Measurements from ENCODE around the gene GYPC.
"Not testable (repeated sequence)": the region's sequence is repeated elsewhere in the genome, so short reads cannot be mapped to it uniquely, and the experiment has no call there.

Gene GYPC

GRCh38 chr2:126672980-126673605, 17.1 kb downstream of the GYPC start:
- Mint-ChIP-seq H3K4me1 (peaks cover 7% of the 10 kb centered on the region), H3K36me3 (peaks cover 65% of the 10 kb centered on the region), H3K27me3 (no peaks in the 10 kb centered on the region), H3K27ac (no peak overlapping the region), H3K4me3 (no peak overlapping the region), H3K9me3 (peaks cover 9% of the 10 kb centered on the region)
- ATAC-seq = no peak

- no peak for ATAC-seq
- H3K4me3 Mint-ChIP-seq = no peak overlapping the region
- peaks cover 7% of the 10 kb centered on the region for H3K4me1 Mint-ChIP-seq
- peaks cover 74% of the 10 kb centered on the region for H3K36me3 Mint-ChIP-seq
- peaks cover 9% of the 10 kb centered on the region for H3K9me3 Mint-ChIP-seq
- no peaks in the 10 kb centered on the region for H3K27me3 Mint-ChIP-seq
- no peak overlapping the region for H3K27ac Mint-ChIP-seq
Measured at GRCh38 chr2:126674075-126674744, 18.3 kb downstream of the GYPC start.

GRCh38 chr2:126675637-126676036, 19.7 kb downstream of the GYPC start:
- H3K27me3 Mint-ChIP-seq = no peaks in the 10 kb centered on the region
- ATAC-seq = no peak
- peaks cover 9% of the 10 kb centered on the region for H3K9me3 Mint-ChIP-seq
- H3K36me3 Mint-ChIP-seq = peaks cover 70% of the 10 kb centered on the region
- peaks cover 7% of the 10 kb centered on the region for H3K4me1 Mint-ChIP-seq
- H3K27ac Mint-ChIP-seq = no peak overlapping the region
- no peak overlapping the region for H3K4me3 Mint-ChIP-seq

GRCh38 chr2:126676221-126677175, 20.5 kb downstream of the GYPC start:
- no peaks in the 10 kb centered on the region for H3K4me1 Mint-ChIP-seq
- no peak for ATAC-seq
- H3K27ac Mint-ChIP-seq = no peak overlapping the region
- H3K9me3 Mint-ChIP-seq = peaks cover 9% of the 10 kb centered on the region
- H3K36me3 Mint-ChIP-seq = peaks cover 69% of the 10 kb centered on the region
- no peak overlapping the region for H3K4me3 Mint-ChIP-seq
- H3K27me3 Mint-ChIP-seq = no peaks in the 10 kb centered on the region

DNA sequence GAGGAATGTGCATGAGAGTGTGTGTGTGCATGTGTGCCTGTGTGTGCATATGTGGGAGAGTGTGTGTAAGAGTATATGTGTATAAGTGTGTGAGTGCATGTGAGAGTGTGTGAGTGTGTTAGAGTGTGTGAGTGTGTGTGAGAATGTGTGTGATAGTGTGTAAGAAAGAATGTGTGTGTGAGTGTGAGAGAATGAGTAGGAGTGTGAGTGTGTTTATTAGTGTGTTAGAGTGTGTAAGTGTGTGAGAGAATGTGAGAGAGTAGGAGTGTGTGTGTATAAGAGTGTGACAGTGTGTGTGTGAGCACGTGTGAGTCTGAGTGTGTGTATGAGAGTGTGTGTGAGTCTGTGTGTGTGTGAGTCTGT, 21.2 kb downstream of the GYPC start:
- Mint-ChIP-seq H3K27me3 (no peaks in the 10 kb centered on the region), H3K27ac (no peak overlapping the region), H3K4me3 (no peak overlapping the region), H3K9me3 (peaks cover 9% of the 10 kb centered on the region), H3K4me1 (no peaks in the 10 kb centered on the region), H3K36me3 (peaks cover 68% of the 10 kb centered on the region)
- no peak for ATAC-seq

GRCh38 chr2:126678269-126679065, 22.5 kb downstream of the GYPC start:
- no peak overlapping the region for H3K27ac Mint-ChIP-seq
- H3K27me3 Mint-ChIP-seq = no peaks in the 10 kb centered on the region
- H3K36me3 Mint-ChIP-seq = peaks cover 76% of the 10 kb centered on the region
- H3K4me3 Mint-ChIP-seq = no peak overlapping the region
- peaks cover 9% of the 10 kb centered on the region for H3K9me3 Mint-ChIP-seq
- no peaks in the 10 kb centered on the region for H3K4me1 Mint-ChIP-seq
- no peak for ATAC-seq

DNA sequence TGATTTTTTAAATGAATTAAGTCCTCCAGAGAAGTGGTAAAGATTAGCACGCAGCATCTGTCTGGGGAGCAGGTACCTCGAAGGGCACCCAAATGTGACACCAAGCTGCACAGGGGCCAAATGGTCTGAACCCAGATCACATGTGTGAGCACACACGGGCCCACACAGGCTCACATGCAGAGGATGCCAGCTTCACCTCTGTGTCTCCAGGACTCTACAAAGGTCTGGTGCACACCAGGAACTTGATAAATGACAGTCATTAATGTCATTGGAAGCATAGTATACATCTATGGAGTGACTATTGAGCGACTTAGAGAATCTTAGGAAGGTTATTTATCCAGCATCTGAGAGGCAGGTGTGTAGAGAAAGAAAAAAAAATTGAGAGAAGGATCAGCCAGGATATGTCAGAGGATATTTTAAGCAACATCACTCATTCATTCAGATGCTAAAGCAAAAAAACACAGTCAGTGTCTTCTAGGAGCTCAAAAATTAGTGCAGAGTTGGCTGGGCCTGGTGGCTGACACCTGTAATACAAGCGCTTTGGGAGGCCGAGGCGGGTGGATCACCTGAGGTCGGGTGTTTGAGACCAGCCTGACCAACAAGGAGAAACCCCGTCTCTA, 23.2 kb downstream of the GYPC start:
- Mint-ChIP-seq H3K27ac (no peak overlapping the region), H3K36me3 (peaks cover 76% of the 10 kb centered on the region), H3K4me1 (no peaks in the 10 kb centered on the region), H3K27me3 (no peaks in the 10 kb centered on the region), H3K9me3 (peaks cover 9% of the 10 kb centered on the region), H3K4me3 (no peak overlapping the region)
- no peak for ATAC-seq

DNA sequence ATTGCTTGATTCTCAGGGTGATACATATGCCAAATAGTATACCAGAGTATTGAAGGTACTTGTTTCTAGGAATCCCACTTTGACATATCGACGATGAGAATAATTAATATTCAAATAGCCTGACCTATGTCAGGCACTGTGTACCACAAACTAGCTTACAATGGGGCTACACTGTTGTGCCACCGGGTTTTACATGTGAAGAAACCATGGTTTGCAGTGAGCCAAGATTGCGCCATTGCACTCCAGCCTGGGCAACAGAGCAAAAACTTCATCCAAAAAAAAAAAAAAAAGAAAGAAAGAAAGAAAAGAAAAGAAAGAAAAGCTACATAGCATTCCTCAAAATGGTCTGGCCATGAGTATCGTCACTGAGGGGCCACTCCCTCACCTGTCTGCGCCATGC, 25.5 kb downstream of the GYPC start:
- ATAC-seq = no peak
- no peak overlapping the region for H3K27ac Mint-ChIP-seq
- no peaks in the 10 kb centered on the region for H3K4me1 Mint-ChIP-seq

DNA sequence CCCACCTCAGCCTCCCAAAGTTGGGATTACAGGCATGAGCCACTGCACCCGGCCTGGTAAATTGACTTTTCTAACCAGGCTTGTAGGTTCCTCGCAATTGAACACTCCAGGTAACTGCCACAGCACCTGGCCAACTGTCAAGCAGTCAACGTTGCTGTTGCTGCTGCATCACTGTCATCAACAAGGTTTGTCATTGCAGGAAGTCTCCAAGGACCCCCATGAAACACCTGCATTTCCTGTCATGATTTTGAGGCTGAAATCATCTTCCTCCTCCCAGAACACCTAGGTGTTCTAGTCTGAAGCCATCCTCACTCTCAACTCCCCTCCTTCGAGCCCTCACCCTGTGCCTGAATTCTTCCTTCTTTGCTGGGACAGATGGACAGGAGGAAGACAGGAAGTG, 29.7 kb downstream of the GYPC start:
- no peak overlapping the region for H3K27ac Mint-ChIP-seq
- H3K9me3 Mint-ChIP-seq = peaks cover 6% of the 10 kb centered on the region
- H3K4me3 Mint-ChIP-seq = no peak overlapping the region
- H3K4me1 Mint-ChIP-seq = no peaks in the 10 kb centered on the region
- H3K36me3 Mint-ChIP-seq = peaks cover 64% of the 10 kb centered on the region
- no peak for ATAC-seq
- no peaks in the 10 kb centered on the region for H3K27me3 Mint-ChIP-seq

More for the DNA sequence above, 25.5 kb downstream of the GYPC start:
- Mint-ChIP-seq H3K9me3 (peaks cover 5% of the 10 kb centered on the region), H3K4me3 (no peak overlapping the region), H3K27me3 (no peaks in the 10 kb centered on the region), H3K36me3 (peaks cover 67% of the 10 kb centered on the region)

- no peak overlapping the region for H3K4me3 Mint-ChIP-seq
- H3K27ac Mint-ChIP-seq = no peak overlapping the region
- H3K4me1 Mint-ChIP-seq = no peaks in the 10 kb centered on the region
- no peak for ATAC-seq
- H3K36me3 Mint-ChIP-seq = peaks cover 68% of the 10 kb centered on the region
- H3K27me3 Mint-ChIP-seq = no peaks in the 10 kb centered on the region
- H3K9me3 Mint-ChIP-seq = peaks cover 6% of the 10 kb centered on the region
Measured at GRCh38 chr2:126686286-126686685, 30.3 kb downstream of the GYPC start.

DNA sequence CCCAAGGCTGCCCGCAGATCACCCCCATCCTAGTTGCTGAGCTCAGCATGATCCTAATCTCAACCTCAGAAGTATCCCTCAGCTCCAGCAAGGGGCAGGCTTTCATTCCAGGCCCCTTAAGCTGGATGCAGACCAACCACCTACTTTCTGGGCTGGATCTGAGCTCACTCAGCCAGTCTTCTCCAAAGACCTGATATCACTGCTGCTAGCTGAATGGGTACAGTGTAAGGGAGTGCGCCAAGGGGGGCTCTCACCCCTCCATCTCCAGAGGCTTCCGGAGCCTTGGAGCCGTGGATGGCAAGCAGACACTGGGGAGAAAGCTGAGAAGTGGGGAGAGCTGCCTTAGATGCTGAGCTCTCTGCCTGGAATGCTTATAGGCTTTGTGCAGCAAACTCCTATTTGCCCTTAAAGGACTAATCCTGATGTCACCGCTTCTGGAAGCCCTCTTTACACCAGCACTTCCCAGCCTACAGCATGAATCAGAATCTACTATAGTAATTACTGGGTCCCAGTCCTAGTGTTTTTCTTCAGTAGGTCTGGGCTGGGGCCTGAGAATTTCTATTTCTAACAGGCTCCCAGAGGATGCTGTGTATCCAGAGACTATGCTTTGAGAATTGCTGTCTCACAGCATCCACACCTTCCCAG, 31.0 kb downstream of the GYPC start:
- H3K27ac Mint-ChIP-seq = no peak overlapping the region

DNA sequence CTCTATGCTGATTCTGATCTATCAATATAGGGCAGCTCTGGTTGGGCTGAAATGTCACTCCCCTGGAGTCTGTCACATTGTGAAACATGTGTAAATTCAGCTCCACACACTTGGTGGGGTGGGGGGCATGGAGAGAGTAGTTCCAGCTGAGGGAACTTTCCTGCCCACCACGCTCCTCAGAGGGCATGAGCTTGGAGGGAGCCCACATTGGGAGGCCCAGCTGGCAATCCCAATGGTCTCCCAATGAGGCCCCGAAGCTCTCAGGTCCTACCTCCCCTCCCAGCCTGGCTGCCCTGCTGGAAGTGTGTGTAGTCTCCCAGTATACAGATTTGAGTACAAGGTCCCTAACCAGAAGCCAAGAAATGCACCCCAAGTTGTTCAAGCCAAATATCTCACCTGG, 31.5 kb downstream of the GYPC start:
- Mint-ChIP-seq H3K4me3 (no peak overlapping the region), H3K4me1 (no peaks in the 10 kb centered on the region), H3K27me3 (no peaks in the 10 kb centered on the region), H3K36me3 (peaks cover 69% of the 10 kb centered on the region), H3K9me3 (peaks cover 7% of the 10 kb centered on the region), H3K27ac (no peak overlapping the region)
- no peak for ATAC-seq

More for the DNA sequence above, 31.0 kb downstream of the GYPC start:
- no peaks in the 10 kb centered on the region for H3K4me1 Mint-ChIP-seq
- ATAC-seq = no peak
- peaks cover 6% of the 10 kb centered on the region for H3K9me3 Mint-ChIP-seq
- H3K4me3 Mint-ChIP-seq = no peak overlapping the region
- no peaks in the 10 kb centered on the region for H3K27me3 Mint-ChIP-seq
- H3K36me3 Mint-ChIP-seq = peaks cover 69% of the 10 kb centered on the region

- not testable (repeated sequence) for H3K27me3 Mint-ChIP-seq, H3K27ac Mint-ChIP-seq, H3K4me1 Mint-ChIP-seq, ATAC-seq, H3K4me3 Mint-ChIP-seq
- Mint-ChIP-seq H3K9me3 (peaks cover 12% of the 10 kb centered on the region), H3K36me3 (peaks cover 70% of the 10 kb centered on the region)
Measured at GRCh38 chr2:126688594-126688993, 32.6 kb downstream of the GYPC start.

GRCh38 chr2:126692241-126692640, 36.3 kb downstream of the GYPC start:
- peaks cover 82% of the 10 kb centered on the region for H3K36me3 Mint-ChIP-seq

More at GRCh38 chr2:126692241-126692640, 36.3 kb downstream of the GYPC start:
- not testable (repeated sequence) for H3K27me3 Mint-ChIP-seq, H3K4me1 Mint-ChIP-seq, ATAC-seq, H3K4me3 Mint-ChIP-seq, H3K27ac Mint-ChIP-seq
- peaks cover 12% of the 10 kb centered on the region for H3K9me3 Mint-ChIP-seq
